DMS114 treated with DMSO at 0.1 percent for 48 hours (cell line): ENCODE measurements around the gene MBTPS1.

Source experiments
- DNase-seq: peaks from one replicate; lab custom pipeline; 2025; ENCODE audit not compliant: unreplicated experiment; lab: John Stamatoyannopoulos, UW

MBTPS1 gene

GRCh38 chr16:84013787-84014569, 102.8 kb downstream of the MBTPS1 start:
- DNase-seq = peak; percentile 19

GRCh38 chr16:84009282-84009681, 107.5 kb downstream of the MBTPS1 start:
- no peak for DNase-seq

GRCh38 chr16:84007965-84008364, 108.8 kb downstream of the MBTPS1 start:
- no peak for DNase-seq

GRCh38 chr16:84007520-84007919, 109.2 kb downstream of the MBTPS1 start:
- no peak for DNase-seq

GRCh38 chr16:84005391-84005790, 111.4 kb downstream of the MBTPS1 start:
- no peak for DNase-seq

- no peak for DNase-seq
These were observed 112.3 kb downstream of the MBTPS1 start for GRCh38 chr16:84004442-84004841.
